HG02885 (cell line): ENCODE data around the gene DSG2.

Experiments
- ATAC-seq: cut with Tn5 transposase; IDR thresholded peaks from one replicate; pipeline ENCODE4 v1.9.1; 2021; ENCODE audit warnings: mild to moderate bottlenecking; ENCODE audit not compliant: unreplicated experiment, poor library complexity

DSG2 gene

GRCh38 chr18:31549416-31549815 is 51.4 kb downstream of the DSG2 start:
- no peak for ATAC-seq

GRCh38 chr18:31551883-31552282 is 53.9 kb downstream of the DSG2 start:
- no peak for ATAC-seq

- ATAC-seq, result no peak
Measured at GRCh38 chr18:31553800-31554199, 55.8 kb downstream of the DSG2 start.

GRCh38 chr18:31554776-31555175 is 56.8 kb downstream of the DSG2 start:
- no peak for ATAC-seq

GRCh38 chr18:31555971-31556747 is 58.2 kb downstream of the DSG2 start:
- peak; percentile 84 for ATAC-seq

- ATAC-seq, result no peak
Measured at GRCh38 chr18:31557446-31557845, 59.5 kb downstream of the DSG2 start.

GRCh38 chr18:31558567-31558966 is 60.6 kb downstream of the DSG2 start:
- ATAC-seq, result no peak

- no peak for ATAC-seq
Measured at GRCh38 chr18:31562726-31563125, 64.7 kb downstream of the DSG2 start.

GRCh38 chr18:31563778-31564177 is 65.8 kb downstream of the DSG2 start:
- no peak for ATAC-seq

- ATAC-seq, result no peak
Measured at GRCh38 chr18:31565345-31565744, 67.4 kb downstream of the DSG2 start.

- no peak for ATAC-seq
Measured at GRCh38 chr18:31565782-31566512, 68.0 kb downstream of the DSG2 start.

- ATAC-seq, result no peak
Measured at GRCh38 chr18:31566576-31567306, 68.8 kb downstream of the DSG2 start.

GRCh38 chr18:31572368-31572767 is 74.4 kb downstream of the DSG2 start:
- no peak for ATAC-seq

- ATAC-seq, result no peak
Measured at GRCh38 chr18:31573051-31573450, 75.1 kb downstream of the DSG2 start.

- no peak for ATAC-seq
Measured at GRCh38 chr18:31574359-31574758, 76.4 kb downstream of the DSG2 start.

- no peak for ATAC-seq
Measured at GRCh38 chr18:31575515-31576257, 77.7 kb downstream of the DSG2 start.

- peak; percentile 62 for ATAC-seq
Measured at GRCh38 chr18:31576670-31577069, 78.7 kb downstream of the DSG2 start.

- peak; percentile 53 for ATAC-seq
Measured at GRCh38 chr18:31577195-31577594, 79.2 kb downstream of the DSG2 start.

GRCh38 chr18:31578126-31578525 is 80.1 kb downstream of the DSG2 start:
- no peak for ATAC-seq

GRCh38 chr18:31579375-31579774 is 81.4 kb downstream of the DSG2 start:
- ATAC-seq, result no peak
